Neural cell (in vitro differentiated cells): ENCODE results near the gene AHI1. TPM values are rescaled to one million over a fixed set of nuclear protein-coding genes. Genes with fewer than 3 reads are reported as not detected.

Experiments used
- H2AFZ ChIP-seq: fragments of 200-600, 300-800 bp; sonication (generic), shearing (Covaris generic); 2 replicates; pipeline ENCODE4 v1.6.0; 2014; ENCODE audit warnings: low read depth, mild to moderate bottlenecking, antibody characterized with exemption, low read length, moderate library complexity
- H3F3A ChIP-seq: fragments of 200-600 bp; shearing (Covaris generic); 2 replicates; pipeline ENCODE4 v1.6.1; 2016; ENCODE audit warnings: mild to moderate bottlenecking, moderate library complexity, mixed read lengths, antibody characterized with exemption, low read length; ENCODE audit not compliant: insufficient read depth, poor library complexity, severe bottlenecking
- H3K27ac ChIP-seq: fragments of 200-600, 300-800 bp; sonication (generic), shearing (Covaris generic); 2 replicates; pipeline ENCODE4 v1.5.1; 2014; ENCODE audit warnings: mild to moderate bottlenecking, low read length, moderate library complexity
- H3K27me3 ChIP-seq: fragments of 300-800, 200-600 bp; sonication (generic), shearing (Covaris generic); 2 replicates; pipeline ENCODE4 v1.6.0; 2014; ENCODE audit warnings: mild to moderate bottlenecking, low read depth, low read length, moderate library complexity; ENCODE audit not compliant: insufficient read depth
- H3K36me3 ChIP-seq: fragments of 300-800, 200-600 bp; sonication (generic), shearing (Covaris generic); 2 replicates; pipeline ENCODE4 v1.5.1; 2014; ENCODE audit warnings: mild to moderate bottlenecking, antibody characterized with exemption, low read length, moderate library complexity; ENCODE audit not compliant: insufficient read depth
- H3K4me2 ChIP-seq: fragments of 300-800, 200-600 bp; sonication (generic), shearing (Covaris generic); 2 replicates; pipeline ENCODE4 v1.6.0; 2014; ENCODE audit warnings: mild to moderate bottlenecking, low read length
- H3K4me3 ChIP-seq: fragments of 300-800, 200-600 bp; sonication (generic), shearing (Covaris generic); 2 replicates; pipeline ENCODE4 v1.5.1; 2014; ENCODE audit warnings: mild to moderate bottlenecking, low read length, moderate library complexity
- H3K79me2 ChIP-seq: fragments of 200-600 bp; shearing (Covaris generic); replicated peaks from 2 replicates; pipeline ENCODE4 v1.6.0; 2014; ENCODE audit warnings: mild to moderate bottlenecking, low read length, moderate library complexity; ENCODE audit not compliant: insufficient read depth
- H3K9ac ChIP-seq: fragments of 300-800, 200-600 bp; sonication (generic), shearing (Covaris generic); 2 replicates; pipeline ENCODE4 v1.6.1; 2016; ENCODE audit warnings: mild to moderate bottlenecking, low read length, mixed read lengths
- H3K9me2 ChIP-seq: fragments of 200-600 bp; shearing (Covaris generic); 2 replicates; pipeline ENCODE4 v1.6.1; 2016; ENCODE audit warnings: mild to moderate bottlenecking, low read length, mixed read lengths; ENCODE audit not compliant: insufficient read depth
- H3K9me3 ChIP-seq: fragments of 200-600, 300-800 bp; sonication (generic), shearing (Covaris generic); 2 replicates; pipeline ENCODE4 v1.6.1; 2016; ENCODE audit warnings: mild to moderate bottlenecking, mixed run types, low read length, moderate library complexity, mixed read lengths
- H4K20me1 ChIP-seq: fragments of 200-600 bp; shearing (Covaris generic); 2 replicates; pipeline ENCODE4 v1.6.1; 2016; ENCODE audit warnings: mild to moderate bottlenecking, mixed run types; ENCODE audit not compliant: insufficient read depth
- CTCF ChIP-seq: fragments of 450-650 bp; IDR thresholded peaks from 2 replicates; pipeline ENCODE4 v1.5.1; 2014; ENCODE audit warnings: antibody characterized with exemption, mild to moderate bottlenecking, moderate library complexity; ENCODE audit not compliant: poor library complexity, severe bottlenecking
- EP300 ChIP-seq: fragments of 450-650 bp; conservative IDR thresholded peaks from 2 replicates; pipeline ENCODE4 v1.6.1; 2014; ENCODE audit warnings: antibody characterized with exemption, mild to moderate bottlenecking, moderate library complexity; ENCODE audit not compliant: poor library complexity, severe bottlenecking
- EZH2 ChIP-seq: fragments of 200-600, 300-800 bp; shearing (Covaris generic), sonication (generic); IDR thresholded peaks from 2 replicates; pipeline ENCODE4 v1.6.1; 2014; ENCODE audit warnings: antibody characterized with exemption, low read length, borderline replicate concordance, mild to moderate bottlenecking; ENCODE audit not compliant: insufficient read depth, poor library complexity, severe bottlenecking
- MXI1 ChIP-seq: fragments of 450-650 bp; conservative IDR thresholded peaks from 2 replicates; pipeline ENCODE4 v1.6.1; 2014; ENCODE audit warnings: antibody characterized with exemption, mild to moderate bottlenecking; ENCODE audit not compliant: poor library complexity, severe bottlenecking
- POLR2AphosphoS5 ChIP-seq: IDR thresholded peaks from 2 replicates; pipeline ENCODE4 v1.6.1; 2012
- RAD21 ChIP-seq: fragments of 450-650 bp; conservative IDR thresholded peaks from 2 replicates; pipeline ENCODE4 v1.6.1; 2014; ENCODE audit warnings: antibody characterized with exemption, mild to moderate bottlenecking, moderate library complexity
- REST ChIP-seq: IDR thresholded peaks from 2 replicates; pipeline ENCODE4 v1.6.1; 2012; ENCODE audit warnings: borderline replicate concordance
- SMC3 ChIP-seq: fragments of 450-650 bp; conservative IDR thresholded peaks from 2 replicates; pipeline ENCODE4 v1.6.1; 2014; ENCODE audit warnings: antibody characterized with exemption, mild to moderate bottlenecking, moderate library complexity; ENCODE audit not compliant: poor library complexity
- TAF1 ChIP-seq: IDR thresholded peaks from 2 replicates; pipeline ENCODE4 v1.6.1; 2012; ENCODE audit warnings: low read depth
- polyA plus RNA-seq: library from polyadenylated mRNA; depleted of rRNA; stranded (reverse); fragments of >200 nt; gene quantifications from 2 replicates; pipeline ENCODE4 v1.2.3, GENCODE V29; 2014

Gene AHI1
- polyA plus RNA-seq, 1 donor from 2014 or later, result 58.2 TPM

GRCh38 chr6:135304883-135305282 lies 192.7 kb downstream of the AHI1 start:
- TF ChIP-seq CTCF, result no peak
- no peaks in the 10 kb centered on the region for H3K9me2 ChIP-seq
- H3K9me3 ChIP-seq, result no peaks in the 10 kb centered on the region
- H3K79me2 ChIP-seq, result no peaks in the 10 kb centered on the region
- no peak overlapping the region for H3K9ac ChIP-seq
- H4K20me1 ChIP-seq, result no peaks in the 10 kb centered on the region
- no peak overlapping the region for H3K4me2 ChIP-seq
- H3F3A ChIP-seq, result no peaks in the 10 kb centered on the region
- no peak overlapping the region for H3K4me3 ChIP-seq
- H2AFZ ChIP-seq, result no peak overlapping the region
- H3K36me3 ChIP-seq, result no peaks in the 10 kb centered on the region
- H3K27ac ChIP-seq, result no peak overlapping the region
- no peaks in the 10 kb centered on the region for H3K27me3 ChIP-seq

- Histone ChIP-seq H3K9me3 (no peaks in the 10 kb centered on the region), H2AFZ (no peak overlapping the region), H3K4me3 (no peak overlapping the region), H3K9ac (no peak overlapping the region), H3K79me2 (no peaks in the 10 kb centered on the region), H3F3A (no peaks in the 10 kb centered on the region), H3K27me3 (no peaks in the 10 kb centered on the region), H3K27ac (no peak overlapping the region), H3K9me2 (no peaks in the 10 kb centered on the region), H3K36me3 (no peaks in the 10 kb centered on the region), H3K4me2 (no peak overlapping the region), H4K20me1 (no peaks in the 10 kb centered on the region)
- TF ChIP-seq RAD21 (no peak), REST (no peak), TAF1 (no peak), CTCF (no peak), POLR2AphosphoS5 (no peak), EP300 (no peak), EZH2 (no peak), MXI1 (no peak), SMC3 (no peak)
These were observed 196.2 kb downstream of the AHI1 start for GRCh38 chr6:135301304-135301703.
